SU-DHL-6 (cell line): ENCODE results near the gene CDK5R1.

ENCODE experiments used
- H2AFZ ChIP-seq: fragments of 200-600 bp; sonication (generic); 2 replicates; pipeline ENCODE4 v1.6.1; 2014; ENCODE audit warnings: low read depth, mild to moderate bottlenecking, moderate library complexity, mixed read lengths, antibody characterized with exemption, low read length; ENCODE audit not compliant: severe bottlenecking
- H3F3A ChIP-seq: fragments of 200-600 bp; shearing (Covaris generic); 2 replicates; pipeline ENCODE4 v1.6.0; 2016; ENCODE audit warnings: antibody characterized with exemption, mild to moderate bottlenecking; ENCODE audit not compliant: insufficient read depth
- H3K27ac ChIP-seq: fragments of 200-600 bp; sonication (generic); 2 replicates; pipeline ENCODE4 v1.5.1; 2016; ENCODE audit warnings: low read depth, mild to moderate bottlenecking, low read length, moderate library complexity, mixed read lengths
- H3K27me3 ChIP-seq: fragments of 200-600 bp; sonication (generic), shearing (Covaris generic); 2 replicates; pipeline ENCODE4 v1.6.0; 2014; ENCODE audit warnings: mild to moderate bottlenecking, low read length
- H3K36me3 ChIP-seq: fragments of 200-600 bp; sonication (generic); 2 replicates; pipeline ENCODE4 v1.6.1; 2014; ENCODE audit warnings: mild to moderate bottlenecking, low read length, mixed read lengths
- H3K4me2 ChIP-seq: fragments of 300-600, 200-600 bp; shearing (Covaris generic), sonication (generic); 2 replicates; pipeline ENCODE4 v1.6.0; 2014; ENCODE audit warnings: low read length, low read depth, mild to moderate bottlenecking; ENCODE audit not compliant: poor library complexity, severe bottlenecking
- H3K4me3 ChIP-seq: fragments of 200-600 bp; sonication (generic); 2 replicates; pipeline ENCODE4 v1.5.1; 2014; ENCODE audit warnings: antibody characterized with exemption, low read length, mild to moderate bottlenecking, mixed read lengths; ENCODE audit not compliant: insufficient read depth, poor library complexity, severe bottlenecking
- H3K79me2 ChIP-seq: fragments of 200-600 bp; sonication (generic); 2 replicates; pipeline ENCODE4 v1.6.1; 2014; ENCODE audit warnings: mild to moderate bottlenecking, low read length, moderate library complexity; ENCODE audit not compliant: insufficient read depth
- H3K9ac ChIP-seq: fragments of 200-600 bp; sonication (generic); 2 replicates; pipeline ENCODE4 v1.7.0; 2014; ENCODE audit warnings: mild to moderate bottlenecking, low read length
- H3K9me2 ChIP-seq: fragments of 200-600 bp; sonication (generic); replicated peaks from 2 replicates; pipeline ENCODE4 v1.6.1; 2014; ENCODE audit warnings: low read length; ENCODE audit not compliant: insufficient read depth
- H3K9me3 ChIP-seq: fragments of 200-600 bp; sonication (generic); 2 replicates; pipeline ENCODE4 v1.6.1; 2014; ENCODE audit warnings: low read length, mixed read lengths; ENCODE audit not compliant: insufficient read depth
- H4K20me1 ChIP-seq: fragments of 200-600 bp; sonication (generic); 2 replicates; pipeline ENCODE4 v1.6.1; 2014; ENCODE audit warnings: low read depth, mild to moderate bottlenecking, antibody characterized with exemption, low read length, moderate library complexity, mixed read lengths
- CTCF ChIP-seq: fragments of 200-600 bp; sonication (generic); IDR thresholded peaks from one replicate; pipeline ENCODE4 v1.5.1; 2017; ENCODE audit warnings: antibody characterized with exemption, mild to moderate bottlenecking, low read length, moderate library complexity; ENCODE audit not compliant: insufficient read depth, poor library complexity, severe bottlenecking
- EZH2phosphoT487 ChIP-seq: fragments of 200-600 bp; sonication (generic), shearing (Covaris generic); conservative IDR thresholded peaks from 2 replicates; pipeline ENCODE4 v1.6.1; 2018; ENCODE audit warnings: mild to moderate bottlenecking, antibody characterized with exemption, low read length, moderate library complexity, mixed read lengths

Gene CDK5R1

GRCh38 chr17:32484041-32484461 lies 2.7 kb upstream of the CDK5R1 start:
- TF ChIP-seq CTCF, result no peak
- no peak for TF ChIP-seq EZH2phosphoT487
- no peak overlapping the region for H3K9ac ChIP-seq
- H3K27ac ChIP-seq, result 0 out of 2 replicates have a peak overlapping the region, but pooled peaks have one; percentile 18
- H3K36me3 ChIP-seq, result 0 out of 2 replicates have a peak, but pooled peaks cover 7% of the 10 kb centered on the region
- no peak overlapping the region for H3K4me2 ChIP-seq
- H3K27me3 ChIP-seq, result no peaks in the 10 kb centered on the region
- H3F3A ChIP-seq, result peaks cover 19% of the 10 kb centered on the region
- no peak overlapping the region for H2AFZ ChIP-seq
- H3K4me3 ChIP-seq, result no peak overlapping the region
- H3K9me2 ChIP-seq, result no peaks in the 10 kb centered on the region
- no peaks in the 10 kb centered on the region for H3K9me3 ChIP-seq
- no peaks in the 10 kb centered on the region for H4K20me1 ChIP-seq
- H3K79me2 ChIP-seq, result no peaks in the 10 kb centered on the region

GRCh38 chr17:32484628-32485027 lies 2.2 kb upstream of the CDK5R1 start:
- H3K9me3 ChIP-seq, result no peaks in the 10 kb centered on the region
- H4K20me1 ChIP-seq, result no peaks in the 10 kb centered on the region
- no peak overlapping the region for H3K4me3 ChIP-seq
- H3F3A ChIP-seq, result peaks cover 19% of the 10 kb centered on the region
- no peak overlapping the region for H3K27ac ChIP-seq
- 0 out of 2 replicates have a peak, but pooled peaks cover 7% of the 10 kb centered on the region for H3K36me3 ChIP-seq
- no peak overlapping the region for H2AFZ ChIP-seq
- no peaks in the 10 kb centered on the region for H3K27me3 ChIP-seq
- no peak overlapping the region for H3K9ac ChIP-seq
- no peaks in the 10 kb centered on the region for H3K9me2 ChIP-seq
- H3K4me2 ChIP-seq, result no peak overlapping the region
- no peaks in the 10 kb centered on the region for H3K79me2 ChIP-seq
- no peak for TF ChIP-seq CTCF
- TF ChIP-seq EZH2phosphoT487, result no peak

- H2AFZ ChIP-seq, result peak overlapping the region; percentile 51
- no peaks in the 10 kb centered on the region for H3K9me3 ChIP-seq
- no peak overlapping the region for H3K27ac ChIP-seq
- H3K79me2 ChIP-seq, result no peaks in the 10 kb centered on the region
- peaks cover 20% of the 10 kb centered on the region for H3F3A ChIP-seq
- H3K9me2 ChIP-seq, result no peaks in the 10 kb centered on the region
- 0 out of 2 replicates have a peak, but pooled peaks cover 4% of the 10 kb centered on the region for H3K36me3 ChIP-seq
- peak overlapping the region; percentile 40; the same call in 1 of the 2 replicates for H3K9ac ChIP-seq
- H3K4me3 ChIP-seq, result no peak overlapping the region
- TF ChIP-seq CTCF, result no peak
- TF ChIP-seq EZH2phosphoT487, result no peak
- no peaks in the 10 kb centered on the region for H4K20me1 ChIP-seq
- H3K27me3 ChIP-seq, result no peaks in the 10 kb centered on the region
- no peak overlapping the region for H3K4me2 ChIP-seq
These were observed 1.3 kb upstream of the CDK5R1 start for GRCh38 chr17:32485261-32486110.
